ENCODE results near the gene USP5. TPM values are rescaled to one million over a fixed set of nuclear protein-coding genes. Genes with fewer than 3 reads are reported as not detected.
A peak's percentile ranks its signal among the peaks of the same experiment; 100 is the strongest.

The USP5 gene
- total RNA-seq, 1 experiment from 2014 or later, result 158 TPM

- CTCF ChIA-PET, result interaction anchor here (1.4 to 8.0 kb wide), 6 partner anchors 13 to 35 kb away, joined by 3 to 53 read pairs (median 11); partner anchors contain the start of gene SPSB2
- Mint-ChIP-seq H3K27ac (no peak within 1 kb of the TSS; the same call in 1 of the 2 replicates), H3K36me3 (no peaks in the 10 kb centered on the region)
Measured at GRCh38 chr12:6904280-6905276, 52.6 kb downstream of the USP5 start, which contains the start of gene LRRC23. TSS of gene LRRC23 (plus strand) at chr12:6904822. CDS start at chr12:6905634, 812 bp downstream.

GRCh38 chr12:6905414-6906040, 53.6 kb downstream of the USP5 start:
- ChIA-PET POLR2A (interaction anchor here (1.0 to 2.1 kb wide), 6 partner anchors 14 to 84 kb away, joined by 3 to 12 read pairs (median 6); partner anchors contain the start of genes C12orf57, GPR162, RNU7-1 and SPSB2), CTCF (interaction anchor here (1.4 to 8.0 kb wide), 6 partner anchors 14 to 36 kb away, joined by 3 to 53 read pairs (median 11); partner anchors contain the start of gene SPSB2)
- ATAC-seq (no peak), DNase-seq (ENCODE audit: low spot score) (no peak)
- H3K36me3 Mint-ChIP-seq, result no peaks in the 10 kb centered on the region
- H3K27ac Mint-ChIP-seq, result no peak overlapping the region
- no peak overlapping the region for H3K4me3 Mint-ChIP-seq
- peaks cover 6% of the 10 kb centered on the region for H3K27me3 Mint-ChIP-seq (ENCODE audit: low read depth)
- H3K4me1 Mint-ChIP-seq, result peaks cover 3% of the 10 kb centered on the region; the same call in 1 of the 2 replicates
- TF ChIP-seq IRF1 (CRISPR knock-in tag; IDR thresholded peaks at IDR 0.05), result no peak
- no peak for TF ChIP-seq FOXK1 (CRISPR knock-in tag; IDR thresholded peaks at IDR 0.05)
- TF ChIP-seq, protein P1, sequence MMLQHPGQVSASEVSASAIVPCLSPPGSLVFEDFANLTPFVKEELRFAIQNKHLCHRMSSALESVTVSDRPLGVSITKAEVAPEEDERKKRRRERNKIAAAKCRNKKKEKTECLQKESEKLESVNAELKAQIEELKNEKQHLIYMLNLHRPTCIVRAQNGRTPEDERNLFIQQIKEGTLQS (CRISPR knock-in tag; conservative IDR thresholded peaks at IDR 0.05), result no peak
- no peak for TF ChIP-seq USF1 (CRISPR knock-in tag; IDR thresholded peaks at IDR 0.05)
- TF ChIP-seq, protein P2, sequence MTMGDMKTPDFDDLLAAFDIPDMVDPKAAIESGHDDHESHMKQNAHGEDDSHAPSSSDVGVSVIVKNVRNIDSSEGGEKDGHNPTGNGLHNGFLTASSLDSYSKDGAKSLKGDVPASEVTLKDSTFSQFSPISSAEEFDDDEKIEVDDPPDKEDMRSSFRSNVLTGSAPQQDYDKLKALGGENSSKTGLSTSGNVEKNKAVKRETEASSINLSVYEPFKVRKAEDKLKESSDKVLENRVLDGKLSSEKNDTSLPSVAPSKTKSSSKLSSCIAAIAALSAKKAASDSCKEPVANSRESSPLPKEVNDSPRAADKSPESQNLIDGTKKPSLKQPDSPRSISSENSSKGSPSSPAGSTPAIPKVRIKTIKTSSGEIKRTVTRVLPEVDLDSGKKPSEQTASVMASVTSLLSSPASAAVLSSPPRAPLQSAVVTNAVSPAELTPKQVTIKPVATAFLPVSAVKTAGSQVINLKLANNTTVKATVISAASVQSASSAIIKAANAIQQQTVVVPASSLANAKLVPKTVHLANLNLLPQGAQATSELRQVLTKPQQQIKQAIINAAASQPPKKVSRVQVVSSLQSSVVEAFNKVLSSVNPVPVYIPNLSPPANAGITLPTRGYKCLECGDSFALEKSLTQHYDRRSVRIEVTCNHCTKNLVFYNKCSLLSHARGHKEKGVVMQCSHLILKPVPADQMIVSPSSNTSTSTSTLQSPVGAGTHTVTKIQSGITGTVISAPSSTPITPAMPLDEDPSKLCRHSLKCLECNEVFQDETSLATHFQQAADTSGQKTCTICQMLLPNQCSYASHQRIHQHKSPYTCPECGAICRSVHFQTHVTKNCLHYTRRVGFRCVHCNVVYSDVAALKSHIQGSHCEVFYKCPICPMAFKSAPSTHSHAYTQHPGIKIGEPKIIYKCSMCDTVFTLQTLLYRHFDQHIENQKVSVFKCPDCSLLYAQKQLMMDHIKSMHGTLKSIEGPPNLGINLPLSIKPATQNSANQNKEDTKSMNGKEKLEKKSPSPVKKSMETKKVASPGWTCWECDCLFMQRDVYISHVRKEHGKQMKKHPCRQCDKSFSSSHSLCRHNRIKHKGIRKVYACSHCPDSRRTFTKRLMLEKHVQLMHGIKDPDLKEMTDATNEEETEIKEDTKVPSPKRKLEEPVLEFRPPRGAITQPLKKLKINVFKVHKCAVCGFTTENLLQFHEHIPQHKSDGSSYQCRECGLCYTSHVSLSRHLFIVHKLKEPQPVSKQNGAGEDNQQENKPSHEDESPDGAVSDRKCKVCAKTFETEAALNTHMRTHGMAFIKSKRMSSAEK (CRISPR knock-in tag; IDR thresholded peaks at IDR 0.05; ENCODE audit: borderline replicate concordance), result no peak
- no peaks in the 10 kb centered on the region for H3K9me3 Mint-ChIP-seq

More at GRCh38 chr12:6904280-6905276, 52.6 kb downstream of the USP5 start, which contains the start of gene LRRC23:
- POLR2A ChIA-PET, result interaction anchor here (1.0 to 2.1 kb wide), 5 partner anchors 13 to 83 kb away, joined by 4 to 12 read pairs (median 8); partner anchors contain the start of genes C12orf57, GPR162, RNU7-1 and SPSB2
- ATAC-seq (peak; percentile 96), DNase-seq (ENCODE audit: low spot score) (peak; percentile 100)
- Mint-ChIP-seq H3K4me3 (no peak within 1 kb of the TSS), H3K27me3 (ENCODE audit: low read depth) (peaks cover 6% of the 10 kb centered on the region; the same call in 1 of the 2 replicates), H3K4me1 (peaks cover 10% of the 10 kb centered on the region), H3K9me3 (no peaks in the 10 kb centered on the region)
- peak; percentile 44; the same call in 1 of the 2 replicates for TF ChIP-seq GABPB1 (CRISPR knock-in tag; IDR thresholded peaks at IDR 0.05)
- TF ChIP-seq TEAD1 (CRISPR knock-in tag; IDR thresholded peaks at IDR 0.05), result no peak
- peak; percentile 81 for TF ChIP-seq SP1 (CRISPR knock-in tag; conservative IDR thresholded peaks at IDR 0.05)
- TF ChIP-seq ELF4 (CRISPR knock-in tag; IDR thresholded peaks at IDR 0.05; ENCODE audit: low read depth), result no peak
- TF ChIP-seq ETV6 (CRISPR knock-in tag; IDR thresholded peaks at IDR 0.05), result peak; percentile 28; the same call in 1 of the 2 replicates
- TF ChIP-seq, protein P1 (CRISPR knock-in tag; conservative IDR thresholded peaks at IDR 0.05), result no peak
- peak; percentile 72; the same call in 1 of the 2 replicates for TF ChIP-seq FOXK1 (CRISPR knock-in tag; IDR thresholded peaks at IDR 0.05)
- 0 out of 2 replicates have a peak, but pooled peaks have one; percentile 51 for TF ChIP-seq CREM (CRISPR knock-in tag; IDR thresholded peaks at IDR 0.05)
- TF ChIP-seq, protein P3, sequence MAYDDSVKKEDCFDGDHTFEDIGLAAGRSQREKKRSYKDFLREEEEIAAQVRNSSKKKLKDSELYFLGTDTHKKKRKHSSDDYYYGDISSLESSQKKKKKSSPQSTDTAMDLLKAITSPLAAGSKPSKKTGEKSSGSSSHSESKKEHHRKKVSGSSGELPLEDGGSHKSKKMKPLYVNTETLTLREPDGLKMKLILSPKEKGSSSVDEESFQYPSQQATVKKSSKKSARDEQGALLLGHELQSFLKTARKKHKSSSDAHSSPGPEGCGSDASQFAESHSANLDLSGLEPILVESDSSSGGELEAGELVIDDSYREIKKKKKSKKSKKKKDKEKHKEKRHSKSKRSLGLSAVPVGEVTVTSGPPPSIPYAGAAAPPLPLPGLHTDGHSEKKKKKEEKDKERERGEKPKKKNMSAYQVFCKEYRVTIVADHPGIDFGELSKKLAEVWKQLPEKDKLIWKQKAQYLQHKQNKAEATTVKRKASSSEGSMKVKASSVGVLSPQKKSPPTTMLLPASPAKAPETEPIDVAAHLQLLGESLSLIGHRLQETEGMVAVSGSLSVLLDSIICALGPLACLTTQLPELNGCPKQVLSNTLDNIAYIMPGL (CRISPR knock-in tag; IDR thresholded peaks at IDR 0.05), result no peak
- TF ChIP-seq E2F1 (CRISPR knock-in tag; IDR thresholded peaks at IDR 0.05), result no peak
- 0 out of 2 replicates have a peak, but pooled peaks have one; percentile 41 for TF ChIP-seq AR (CRISPR knock-in tag; IDR thresholded peaks at IDR 0.05)

Data from WTC11 (cell line).